HG02852 (cell line): ENCODE measurements around the gene CISD3.
"Not testable (repeated sequence)": the region's sequence is repeated elsewhere in the genome, so short reads cannot be mapped to it uniquely, and the experiment has no call there.

Experiments used
- ATAC-seq: cut with Tn5 transposase; IDR thresholded peaks from one replicate; pipeline ENCODE4 v1.9.1; 2021; ENCODE audit warnings: mild to moderate bottlenecking, moderate library complexity; ENCODE audit not compliant: unreplicated experiment

The CISD3 gene

GRCh38 chr17:38707678-38708351 is 22.3 kb upstream of the CISD3 start:
- ATAC-seq, result no peak

- ATAC-seq, result no peak
Observed at GRCh38 chr17:38709104-38709820, 20.9 kb upstream of the CISD3 start.

- ATAC-seq, result no peak
Observed at GRCh38 chr17:38709864-38710603, 20.1 kb upstream of the CISD3 start.

- ATAC-seq, result no peak
Observed at GRCh38 chr17:38710604-38710962, 19.6 kb upstream of the CISD3 start.

GRCh38 chr17:38710985-38711384 is 19.2 kb upstream of the CISD3 start:
- no peak for ATAC-seq

- ATAC-seq, result no peak
Observed at GRCh38 chr17:38711792-38712571, 18.2 kb upstream of the CISD3 start.

- no peak for ATAC-seq
Observed at GRCh38 chr17:38712593-38712992, 17.5 kb upstream of the CISD3 start.

- no peak for ATAC-seq
Observed at GRCh38 chr17:38713456-38714075, 16.6 kb upstream of the CISD3 start.

- ATAC-seq, result no peak
Observed at GRCh38 chr17:38715216-38715943, 14.8 kb upstream of the CISD3 start.

GRCh38 chr17:38716368-38717005 is 13.7 kb upstream of the CISD3 start:
- ATAC-seq, result no peak

GRCh38 chr17:38717139-38717745 is 12.9 kb upstream of the CISD3 start:
- ATAC-seq, result no peak

- ATAC-seq, result no peak
Observed at GRCh38 chr17:38719289-38719942, 10.7 kb upstream of the CISD3 start.

GRCh38 chr17:38719943-38720641 is 10.0 kb upstream of the CISD3 start:
- no peak for ATAC-seq

GRCh38 chr17:38720941-38721340 is 9.2 kb upstream of the CISD3 start:
- no peak for ATAC-seq

- no peak for ATAC-seq
Observed at GRCh38 chr17:38721802-38722201, 8.3 kb upstream of the CISD3 start.

GRCh38 chr17:38724337-38724988 is 5.7 kb upstream of the CISD3 start:
- no peak for ATAC-seq

GRCh38 chr17:38725066-38725465 is 5.1 kb upstream of the CISD3 start:
- ATAC-seq, result no peak

- not testable (repeated sequence) for ATAC-seq
Observed at GRCh38 chr17:38726145-38726544, 4.0 kb upstream of the CISD3 start.
